ENCODE measurements around the gene VGLL4. TPM values are rescaled to one million over a fixed set of nuclear protein-coding genes. Genes with fewer than 3 reads are reported as not detected.
A peak's percentile ranks its signal among the peaks of the same experiment; 100 is the strongest.

Gene VGLL4
- total and polyA plus RNA-seq, 2 of the 4 experiments (the other 2 are of a cell fraction): 26.2 to 35.4 TPM

- H3K36me3 ChIP-seq (ENCODE audit: control insufficient read depth, insufficient read depth, low read length): peaks cover 10% of the 10 kb centered on the region
- peak overlapping the region; percentile 97 for H2BK5ac ChIP-seq (ENCODE audit: low read depth, low read length, poor library complexity, severe bottlenecking)
- dilution Hi-C loops (cut with HindIII; ENCODE audit: low sequenced_read_pairs, unreplicated experiment) (no loop called here), intact Hi-C loops (cut with micrococcal nuclease) (loop anchor here (1.0 to 2.0 kb wide), 7 partner anchors 43 to 264 kb away; no protein-coding TSS in a partner anchor), in situ Hi-C loops (cut with MboI; ENCODE audit: low sequenced_read_pairs) (loop anchor here (10.0 kb wide), 1 partner anchor 78 kb away; no protein-coding TSS in a partner anchor)
- H3K4me1 ChIP-seq (ENCODE audit: control insufficient read depth, insufficient read depth, low read length): peaks cover 20% of the 10 kb centered on the region
- peak overlapping the region; percentile 90 for H3K4me3 ChIP-seq (ENCODE audit: insufficient read depth, low read depth, low read length)
- H3K4me2 ChIP-seq (ENCODE audit: low read depth, low read length): peak overlapping the region; percentile 92
- ATAC-seq (ENCODE audit: low read depth): peak; percentile 28
- DNase-seq: peak; percentile 36
- H3K4ac ChIP-seq (ENCODE audit: low read depth, low read length): peak overlapping the region; percentile 97
- H3K18ac ChIP-seq (ENCODE audit: low read depth, low read length): peak overlapping the region; percentile 97
- H3K27me3 ChIP-seq (ENCODE audit: control insufficient read depth, insufficient read depth, low read length): no peaks in the 10 kb centered on the region
- peak overlapping the region; percentile 55 for H2BK20ac ChIP-seq (ENCODE audit: low read depth, low read length)
- peak overlapping the region; percentile 67 to 94 for H4K8ac ChIP-seq (ENCODE audit: low read depth in 2 of 2, low read length in 2 of 2)
- H3K79me1 ChIP-seq (ENCODE audit: low read depth in 1 of 2, low read length in 2 of 2): peaks cover 12 to 33% of the 10 kb centered on the region in 2 experiments
- H2BK15ac ChIP-seq (ENCODE audit: low read depth, low read length): peak overlapping the region; percentile 66; the same call in 2 of the 3 replicates
- CTCF ChIA-PET: no interaction called here
- H2AFZ ChIP-seq (replicated peaks; ENCODE audit: low read length, poor library complexity): peak overlapping the region; percentile 88
- peak overlapping the region; percentile 98 for H3K14ac ChIP-seq (replicated peaks; ENCODE audit: low read depth, low read length)
- H2AK5ac ChIP-seq (ENCODE audit: low read depth, low read length): peak overlapping the region; percentile 93
- H3K23ac ChIP-seq (ENCODE audit: low read depth, low read length): peak overlapping the region; percentile 96
- BruUV-seq (replicated peaks): no TSS peak
- H3K56ac ChIP-seq (ENCODE audit: extremely low read depth, insufficient read depth, low read length): peak overlapping the region; percentile 96
- H2BK120ac ChIP-seq (ENCODE audit: low read depth, low read length): peak overlapping the region; percentile 82
- peak overlapping the region; percentile 95 for H2AK9ac ChIP-seq (replicated peaks; ENCODE audit: low read depth, low read length, poor library complexity)
- H4K5ac ChIP-seq (ENCODE audit: low read depth, low read length): peak overlapping the region; percentile 86
- H4K20me1 ChIP-seq (ENCODE audit: insufficient read depth, low read length): peaks cover 19% of the 10 kb centered on the region
- peak overlapping the region; percentile 95 for H4K91ac ChIP-seq (ENCODE audit: insufficient read depth, low read depth, low read length)
- POLR2A ChIA-PET (ENCODE audit: unreplicated experiment): interaction anchor here (0.6 kb wide), 1 partner anchor 66 kb away, joined by 3 read pairs; no protein-coding TSS in a partner anchor
- H3K9ac ChIP-seq (ENCODE audit: low read depth, low read length): peak overlapping the region; percentile 99
- no peaks in the 10 kb centered on the region for H3K9me3 ChIP-seq (ENCODE audit: control insufficient read depth, insufficient read depth, low read length)
- no peak for TF ChIP-seq FOS (IDR thresholded peaks at IDR 0.05; ENCODE audit: low read depth, low read length)
- TF ChIP-seq CTCF (conservative IDR thresholded peaks at IDR 0.05; ENCODE audit: low read depth, low read length): no peak
- no peak for TF ChIP-seq MAFK (IDR thresholded peaks at IDR 0.05; ENCODE audit: low read depth, low read length)
- no peak for TF ChIP-seq MXI1 (IDR thresholded peaks at IDR 0.05; ENCODE audit: borderline replicate concordance, low read depth, low read length)
- no peak for TF ChIP-seq POLR2A (IDR thresholded peaks at IDR 0.05; ENCODE audit: low read depth, low read length)
- no peak for TF ChIP-seq RCOR1 (IDR thresholded peaks at IDR 0.05; ENCODE audit: insufficient replicate concordance, low read length)
- 0% methylated on average over 5 of the region's 18 CpGs; no CpG with 5 or more reads in 1 of the 2 experiments for WGBS, 2 experiments (ENCODE audit: extremely low coverage in 2 of 2, insufficient read length in 1 of 2)
- peak overlapping the region; percentile 100 for H3K27ac ChIP-seq (ENCODE audit: insufficient read depth, low read length)
- H3K9me1 ChIP-seq (ENCODE audit: insufficient read depth, low read length): peaks cover 12% of the 10 kb centered on the region
Measured at GRCh38 chr3:11643201-11643603, 513 bp downstream of the VGLL4 start.

All from IMR-90 (cell line).